Measurements from ENCODE around the gene DSTN.

GRCh38 chr20:17571153-17571527, 1.3 kb downstream of the DSTN start:
- TF ChIP-seq POLR2A (IDR thresholded peaks at IDR 0.05) = no peak
- TF ChIP-seq CTCF (IDR thresholded peaks at IDR 0.05) = no peak
- no peak for TF ChIP-seq POLR2AphosphoS5 (IDR thresholded peaks at IDR 0.05)

Measured in breast epithelium (tissue), 3 donors.